Peyer's patch (tissue), 4 donors: ENCODE data around the gene TMEM161A. TPM values are rescaled to one million over a fixed set of nuclear protein-coding genes. Genes with fewer than 3 reads are reported as not detected.

ENCODE experiments used
- DNase-seq, 3 donors: peaks; one replicate each; pipeline ENCODE4 v3.0.0-alpha.2; 2017 to 2019
- H3K27ac ChIP-seq, 4 donors: fragments of 200-600 bp; sonication (generic); one replicate each; pipeline ENCODE4 v1.5.1; 2016 to 2019
- H3K27me3 ChIP-seq, 2 donors: fragments of 200-600 bp; sonication (generic); one replicate each; pipeline ENCODE4 v1.5.1; 2019
- H3K36me3 ChIP-seq, 3 donors: fragments of 200-600 bp; sonication (generic); one replicate each; pipeline ENCODE4 v1.5.1; 2016 to 2019
- H3K4me1 ChIP-seq, 4 donors: fragments of 200-600 bp; sonication (generic); one replicate each; pipeline ENCODE4 v1.5.1; 2016 to 2019
- H3K4me3 ChIP-seq, 4 donors: fragments of 200-600 bp; sonication (generic); 1 replicate in 3 of 4; 2 replicates in 1 of 4; pipeline ENCODE4 v1.5.1; 2016 to 2019; ENCODE audit warnings: mild to moderate bottlenecking in 1 of 4
- H3K9me3 ChIP-seq, 4 donors: fragments of 200-600 bp; sonication (generic); one replicate each; pipeline ENCODE4 v1.5.1; 2016 to 2019; ENCODE audit warnings: mild to moderate bottlenecking in 1 of 4
- POLR2A ChIP-seq, 2 donors: fragments of 450-650 bp; IDR thresholded peaks; one replicate each; pipeline ENCODE4 v1.5.1; 2017; ENCODE audit warnings: antibody characterized with exemption in 2 of 2, mild to moderate bottlenecking in 2 of 2, moderate library complexity in 2 of 2
- total RNA-seq, 4 donors: library from RNA; depleted of rRNA; stranded (reverse); fragments of >200 nt; gene quantifications; one replicate each; pipeline ENCODE4 v1.1.0, GENCODE V29; 2016
- TF ChIP-seq, protein P1 (sequence below), 6 experiments: fragments of 450-650 bp in 4 of 6; fragments of 200-600 bp in 2 of 6; sonication (generic) in 1 of 6; IDR thresholded peaks; one replicate each; pipeline ENCODE4 v1.5.1; 2017 to 2019; ENCODE audit warnings: antibody characterized with exemption in 6 of 6, mild to moderate bottlenecking in 3 of 6, moderate library complexity in 1 of 6

TMEM161A gene
- total RNA-seq, 4 donors from 2014 or later: 15.9 to 26.4 (median 18.7) TPM

DNA sequence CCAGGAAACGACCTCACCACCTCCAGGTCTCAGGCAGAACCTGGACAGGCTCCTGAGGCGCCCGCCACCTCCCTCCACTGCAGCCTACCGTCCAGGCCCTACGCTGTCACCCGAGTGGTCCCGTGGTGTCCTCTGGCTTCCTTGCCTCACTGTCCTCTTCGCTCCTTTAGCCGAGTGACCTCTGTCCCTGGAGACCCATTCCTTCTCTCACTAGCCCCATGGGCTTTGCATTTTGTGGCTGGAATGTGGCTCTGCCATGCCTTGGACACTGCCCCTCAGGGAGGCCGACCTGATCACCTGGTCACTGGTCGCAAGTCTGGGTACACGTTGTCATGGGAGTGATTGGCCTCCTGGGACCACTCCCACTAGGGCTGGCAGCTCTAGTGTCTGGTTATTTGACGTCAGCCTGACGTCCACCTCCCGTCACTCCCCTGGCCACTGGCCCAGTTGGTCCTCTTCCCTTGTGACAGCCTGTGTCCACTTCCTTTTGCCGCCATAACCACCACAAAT, 56.6 kb downstream of the TMEM161A start:
- Histone ChIP-seq H3K4me1 (no peaks in the 10 kb centered on the region), H3K9me3 (no peaks in the 10 kb centered on the region), H3K27ac (no peak overlapping the region), H3K27me3 (no peaks in the 10 kb centered on the region), H3K36me3 (no peaks in the 10 kb centered on the region), H3K4me3 (no peak overlapping the region)
- no peak for DNase-seq
- no peak for TF ChIP-seq POLR2A (IDR thresholded peaks at IDR 0.05)
- TF ChIP-seq, protein P1, sequence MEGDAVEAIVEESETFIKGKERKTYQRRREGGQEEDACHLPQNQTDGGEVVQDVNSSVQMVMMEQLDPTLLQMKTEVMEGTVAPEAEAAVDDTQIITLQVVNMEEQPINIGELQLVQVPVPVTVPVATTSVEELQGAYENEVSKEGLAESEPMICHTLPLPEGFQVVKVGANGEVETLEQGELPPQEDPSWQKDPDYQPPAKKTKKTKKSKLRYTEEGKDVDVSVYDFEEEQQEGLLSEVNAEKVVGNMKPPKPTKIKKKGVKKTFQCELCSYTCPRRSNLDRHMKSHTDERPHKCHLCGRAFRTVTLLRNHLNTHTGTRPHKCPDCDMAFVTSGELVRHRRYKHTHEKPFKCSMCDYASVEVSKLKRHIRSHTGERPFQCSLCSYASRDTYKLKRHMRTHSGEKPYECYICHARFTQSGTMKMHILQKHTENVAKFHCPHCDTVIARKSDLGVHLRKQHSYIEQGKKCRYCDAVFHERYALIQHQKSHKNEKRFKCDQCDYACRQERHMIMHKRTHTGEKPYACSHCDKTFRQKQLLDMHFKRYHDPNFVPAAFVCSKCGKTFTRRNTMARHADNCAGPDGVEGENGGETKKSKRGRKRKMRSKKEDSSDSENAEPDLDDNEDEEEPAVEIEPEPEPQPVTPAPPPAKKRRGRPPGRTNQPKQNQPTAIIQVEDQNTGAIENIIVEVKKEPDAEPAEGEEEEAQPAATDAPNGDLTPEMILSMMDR (IDR thresholded peaks at IDR 0.05): no peak

DNA sequence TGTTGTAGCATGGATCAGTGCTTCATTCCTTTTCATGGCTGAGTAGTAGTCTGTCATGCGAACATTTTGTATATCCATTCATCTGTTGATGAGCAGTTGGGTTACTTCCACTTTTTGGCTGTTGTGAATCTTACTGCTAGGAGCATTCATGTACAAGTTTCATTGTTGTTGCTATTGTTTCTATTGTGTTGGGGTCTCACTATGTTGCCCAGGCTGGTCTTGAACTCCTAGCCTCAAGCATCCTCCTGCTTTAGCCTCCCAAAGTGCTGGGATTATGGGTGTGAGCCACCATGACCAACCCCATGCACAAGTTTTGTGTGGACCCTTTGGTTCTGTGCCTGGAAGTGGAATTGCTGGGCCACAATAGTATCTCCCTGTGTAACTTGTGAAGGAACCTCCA, 58.7 kb downstream of the TMEM161A start:
- Histone ChIP-seq H3K4me3 (no peak overlapping the region), H3K4me1 (no peaks in the 10 kb centered on the region), H3K27ac (no peak overlapping the region), H3K9me3 (no peaks in the 10 kb centered on the region), H3K36me3 (no peaks in the 10 kb centered on the region), H3K27me3 (no peaks in the 10 kb centered on the region)
- DNase-seq: no peak
- TF ChIP-seq, protein P1 (IDR thresholded peaks at IDR 0.05): no peak

DNA sequence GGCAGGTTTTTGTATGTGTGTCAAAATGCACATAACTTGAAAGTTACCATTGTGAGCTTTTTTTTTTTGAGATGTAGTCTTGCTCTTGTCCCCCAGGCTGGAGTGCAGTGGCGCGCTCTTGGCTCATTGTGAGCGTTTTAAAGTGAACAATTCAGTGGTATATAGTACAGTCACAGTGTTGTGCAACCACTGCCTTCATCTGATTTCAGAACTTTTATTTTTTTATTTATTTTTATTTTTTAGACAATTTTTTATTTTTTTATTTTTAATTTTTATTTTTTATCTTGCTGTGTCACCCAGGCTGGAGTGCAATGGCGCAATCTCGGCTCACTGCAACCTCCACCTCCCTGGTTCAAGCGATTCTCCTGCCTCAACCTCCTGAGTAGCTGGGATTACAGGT, 59.5 kb downstream of the TMEM161A start:
- no peak overlapping the region for H3K4me3 ChIP-seq
- H3K27me3 ChIP-seq: no peaks in the 10 kb centered on the region
- no peak for DNase-seq
- H3K27ac ChIP-seq: no peak overlapping the region
- no peaks in the 10 kb centered on the region for H3K36me3 ChIP-seq
- H3K4me1 ChIP-seq: no peaks in the 10 kb centered on the region
- H3K9me3 ChIP-seq: no peaks in the 10 kb centered on the region
- TF ChIP-seq, protein P1 (IDR thresholded peaks at IDR 0.05): no peak
- no peak for TF ChIP-seq POLR2A (IDR thresholded peaks at IDR 0.05)

DNA sequence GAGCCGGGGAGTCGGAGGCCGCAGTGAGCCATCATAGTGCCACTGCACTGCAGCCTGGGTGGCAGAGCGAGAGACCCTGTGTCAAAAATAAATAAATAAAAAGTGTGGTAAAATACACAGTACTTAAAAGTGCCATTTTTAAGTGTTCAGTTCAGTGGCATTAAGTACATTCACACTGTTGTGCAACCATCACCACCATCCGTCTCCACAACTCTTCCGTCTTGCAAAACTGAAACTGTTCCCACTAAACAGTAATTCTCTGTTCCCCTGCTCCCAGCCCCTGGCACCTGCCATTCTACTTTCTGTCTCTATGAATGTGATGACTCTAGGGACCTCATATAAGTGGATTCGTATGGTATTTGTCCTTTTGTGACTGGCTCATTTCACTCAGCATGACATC, 61.2 kb downstream of the TMEM161A start:
- Histone ChIP-seq H3K9me3 (no peaks in the 10 kb centered on the region), H3K4me1 (no peaks in the 10 kb centered on the region), H3K36me3 (no peaks in the 10 kb centered on the region), H3K4me3 (no peak overlapping the region), H3K27me3 (no peaks in the 10 kb centered on the region), H3K27ac (no peak overlapping the region)
- DNase-seq: no peak
- TF ChIP-seq, protein P1 (IDR thresholded peaks at IDR 0.05): no peak

DNA sequence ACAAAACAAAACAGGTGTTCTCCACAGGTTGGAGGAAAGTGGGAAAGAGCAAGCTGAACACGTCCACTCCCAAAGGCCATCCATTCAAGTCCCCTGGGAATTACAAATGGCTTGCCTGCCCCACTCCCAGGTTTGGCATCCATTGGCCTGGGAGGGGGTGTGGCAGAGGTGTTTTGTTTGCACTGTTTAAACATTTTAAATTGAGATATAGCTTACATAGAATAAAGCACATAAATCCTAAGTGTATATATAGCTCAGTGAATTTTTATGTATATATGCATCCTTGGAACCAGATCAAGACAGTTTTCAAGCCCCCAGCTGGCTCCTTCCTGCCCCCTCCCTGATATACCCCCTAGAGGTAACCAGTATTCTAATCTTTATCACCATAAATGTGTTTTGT, 61.8 kb downstream of the TMEM161A start:
- Histone ChIP-seq H3K36me3 (no peaks in the 10 kb centered on the region), H3K9me3 (no peaks in the 10 kb centered on the region), H3K27ac (no peak overlapping the region), H3K4me1 (no peaks in the 10 kb centered on the region), H3K4me3 (no peak overlapping the region), H3K27me3 (no peaks in the 10 kb centered on the region)
- DNase-seq: no peak
- TF ChIP-seq, protein P1 (IDR thresholded peaks at IDR 0.05): no peak
- TF ChIP-seq POLR2A (IDR thresholded peaks at IDR 0.05): no peak

DNA sequence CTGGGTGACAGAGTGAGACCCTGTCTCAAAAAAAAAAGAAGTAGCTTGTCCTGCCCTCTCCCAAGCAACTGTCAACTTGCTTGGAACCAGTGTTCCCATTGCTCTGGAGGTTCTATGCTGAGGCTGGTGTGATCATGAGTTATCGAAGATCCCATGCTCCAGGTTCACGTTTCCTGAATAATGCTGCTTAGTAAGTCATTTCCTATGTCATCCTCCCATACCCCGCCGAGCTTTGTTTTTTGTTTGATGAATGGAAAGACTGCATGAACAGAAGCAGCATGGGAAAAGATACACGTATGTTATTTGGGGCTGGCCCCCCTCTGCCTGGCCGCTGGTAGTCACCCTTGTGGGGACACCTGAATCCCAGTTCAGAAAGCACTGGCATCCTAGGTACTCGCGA, 63.2 kb downstream of the TMEM161A start:
- no peaks in the 10 kb centered on the region for H3K4me1 ChIP-seq
- no peak for TF ChIP-seq POLR2A (IDR thresholded peaks at IDR 0.05)
- TF ChIP-seq, protein P1 (IDR thresholded peaks at IDR 0.05): no peak
- H3K27ac ChIP-seq: no peak overlapping the region
- no peaks in the 10 kb centered on the region for H3K36me3 ChIP-seq
- no peak overlapping the region for H3K4me3 ChIP-seq
- no peaks in the 10 kb centered on the region for H3K27me3 ChIP-seq
- DNase-seq: no peak
- no peaks in the 10 kb centered on the region for H3K9me3 ChIP-seq
